ENCODE data around the gene OR7A10.
"Not testable (repeated sequence)": the region's sequence is repeated elsewhere in the genome, so short reads cannot be mapped to it uniquely, and the experiment has no call there.

The OR7A10 gene

DNA sequence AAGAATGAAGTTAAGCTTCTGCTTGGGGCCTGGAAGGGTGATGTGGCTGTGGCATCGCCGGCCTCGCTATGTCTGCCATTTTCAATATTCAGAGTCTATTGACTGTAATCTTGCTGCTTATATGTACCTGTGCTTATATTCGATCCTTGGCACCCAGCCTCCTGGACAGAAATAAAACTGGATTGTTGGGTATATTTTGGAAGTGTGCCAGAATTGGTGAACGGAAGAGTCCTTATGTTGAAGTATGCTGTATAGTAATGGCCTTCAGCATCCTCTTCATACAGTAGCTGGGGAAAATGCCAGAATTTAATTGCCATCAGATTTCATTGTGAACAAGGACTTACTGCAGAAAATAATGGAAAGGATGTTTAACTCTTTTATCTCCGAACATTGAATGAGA, 56.5 kb downstream of the OR7A10 start:
- DNase-seq = not testable (repeated sequence)

Data from NCI-H226 (cell line).